ENCODE results near the gene TLR6.
"Not testable (repeated sequence)": the region's sequence is repeated elsewhere in the genome, so short reads cannot be mapped to it uniquely, and the experiment has no call there.

Gene TLR6

DNA sequence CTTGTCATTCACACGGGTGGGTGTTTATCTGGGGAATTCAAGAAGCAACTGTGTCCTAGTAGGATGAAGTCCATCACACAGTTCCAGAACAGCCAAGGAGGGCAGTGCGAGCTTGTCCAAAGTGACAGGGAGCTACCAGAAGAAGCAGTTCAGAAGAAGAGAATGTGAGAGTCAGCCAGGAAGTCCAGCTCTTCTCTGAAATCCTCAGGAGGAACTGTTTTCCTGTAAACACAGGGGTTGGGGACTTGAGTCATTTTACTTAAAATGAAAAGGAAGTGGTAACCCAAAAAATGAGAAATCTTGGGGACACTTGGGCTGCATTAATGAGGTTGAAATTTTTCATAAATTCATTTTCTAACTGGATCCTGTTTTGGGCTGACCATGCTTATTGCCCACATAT is 65.6 kb downstream of the TLR6 start:
- no peak for DNase-seq

DNA sequence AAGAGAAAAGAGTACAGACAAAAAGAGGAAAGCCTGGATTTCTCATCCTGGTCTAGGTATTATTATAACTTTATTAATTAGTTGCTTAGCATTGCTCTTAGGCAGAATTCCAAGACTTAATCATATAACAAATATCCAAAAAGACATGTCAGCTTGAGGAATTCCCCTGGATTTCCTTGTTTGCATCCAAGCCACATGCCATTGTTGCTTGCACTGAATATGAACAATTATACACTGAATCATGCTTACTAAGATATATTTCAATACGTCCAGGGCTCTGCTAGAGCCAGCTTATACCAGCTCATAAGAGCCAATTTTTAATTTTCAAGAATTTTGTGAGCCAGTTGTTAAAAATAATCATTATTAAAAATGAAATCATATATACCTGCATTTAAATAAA is 68.3 kb downstream of the TLR6 start:
- DNase-seq: no peak

DNA sequence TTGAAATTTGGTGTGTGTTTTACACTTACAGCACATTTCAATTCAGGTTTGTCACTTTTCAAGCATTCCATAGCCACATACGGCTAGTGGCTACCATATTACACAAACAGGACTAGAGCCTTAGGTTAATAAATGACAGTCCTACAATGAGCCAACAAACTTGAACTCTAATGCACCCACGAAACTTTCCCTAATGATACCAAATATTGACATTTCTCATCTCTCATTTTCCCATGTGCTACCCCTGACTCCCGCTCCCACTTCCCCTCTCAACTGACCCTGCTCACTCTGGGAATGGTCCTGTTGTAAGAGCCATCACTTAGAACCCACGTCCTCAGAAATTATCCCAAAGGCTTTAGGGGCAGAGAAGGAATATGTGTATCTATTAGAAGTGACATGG is 68.9 kb downstream of the TLR6 start:
- DNase-seq: no peak

DNA sequence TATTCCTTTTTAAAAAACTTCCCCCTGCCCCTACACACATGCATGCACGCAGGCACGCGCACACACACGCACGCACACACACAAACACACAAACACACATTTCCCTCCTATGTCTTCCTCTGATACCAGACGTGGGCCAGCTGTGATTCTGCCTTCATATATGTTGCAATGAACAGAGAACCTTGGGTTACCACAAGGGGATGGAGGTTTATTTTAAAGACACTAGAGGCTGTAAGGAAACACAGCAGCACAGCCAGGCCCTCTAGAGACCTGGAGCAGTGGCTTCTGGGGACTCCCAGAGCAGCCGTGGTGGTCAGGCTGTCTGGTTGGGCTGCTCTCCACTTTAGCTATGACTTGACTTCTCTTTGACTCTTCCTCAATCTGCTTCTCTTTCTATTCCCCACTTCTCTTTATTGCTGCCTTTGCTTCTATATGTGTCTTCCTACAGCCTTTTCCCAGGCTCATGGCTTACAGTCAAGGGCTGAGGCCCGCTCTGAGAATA is 70.7 kb downstream of the TLR6 start:
- DNase-seq: peak in 13 of 58 donors; percentile 8 to 60 (median 18)

DNA sequence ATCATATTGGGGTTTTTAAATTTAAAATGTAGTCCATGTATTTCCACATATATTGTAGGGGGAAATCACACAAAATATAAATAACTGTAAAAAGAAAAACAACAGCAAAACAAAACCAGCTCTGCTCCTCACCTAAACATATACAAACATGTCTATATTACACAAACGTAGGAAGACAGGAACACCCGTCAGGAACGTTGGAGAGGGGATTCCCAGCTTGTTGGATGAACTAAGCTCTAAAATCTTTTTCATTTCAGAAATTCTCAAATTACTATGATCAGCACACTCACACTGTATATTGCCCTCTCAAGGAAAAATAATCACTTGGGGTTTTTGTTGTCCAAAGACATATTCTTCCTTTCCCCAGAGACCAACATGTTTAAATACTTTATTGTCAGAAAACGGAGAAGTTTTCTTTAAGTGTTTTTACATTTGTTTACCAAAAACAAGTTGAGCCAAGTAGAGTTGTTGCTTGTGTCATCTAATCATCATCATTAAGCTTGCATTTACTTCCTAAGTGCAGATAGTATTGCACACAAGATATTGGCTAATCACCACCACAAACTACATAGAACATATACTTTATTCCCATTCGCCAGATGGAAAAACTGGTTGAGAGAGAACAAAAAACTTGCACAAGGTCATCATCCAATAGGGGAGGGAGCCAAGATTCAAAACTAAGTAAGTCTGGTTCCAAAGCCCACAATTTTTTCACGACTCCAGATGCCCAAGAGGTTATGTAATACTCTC is 71.4 kb downstream of the TLR6 start:
- no peak for DNase-seq

DNA sequence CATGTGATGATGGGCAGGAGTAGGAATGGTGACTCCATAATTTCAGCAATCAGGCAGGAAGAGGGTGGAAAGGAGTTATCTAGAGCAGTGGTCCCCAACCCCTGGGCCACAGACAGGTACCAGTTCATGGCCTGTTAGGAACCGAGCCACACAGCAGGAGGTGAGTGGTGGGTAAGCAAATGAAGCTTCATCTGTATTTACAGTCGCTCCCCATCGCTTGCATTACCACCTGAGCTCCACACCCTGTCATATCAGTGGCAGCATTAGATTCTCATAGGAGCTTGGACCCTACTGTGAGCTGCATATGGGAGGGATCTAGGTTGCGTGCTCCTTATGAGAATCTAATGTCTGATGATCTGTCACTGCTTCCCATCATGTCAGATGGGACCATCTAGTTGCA is 72.5 kb downstream of the TLR6 start:
- DNase-seq: no peak

DNA sequence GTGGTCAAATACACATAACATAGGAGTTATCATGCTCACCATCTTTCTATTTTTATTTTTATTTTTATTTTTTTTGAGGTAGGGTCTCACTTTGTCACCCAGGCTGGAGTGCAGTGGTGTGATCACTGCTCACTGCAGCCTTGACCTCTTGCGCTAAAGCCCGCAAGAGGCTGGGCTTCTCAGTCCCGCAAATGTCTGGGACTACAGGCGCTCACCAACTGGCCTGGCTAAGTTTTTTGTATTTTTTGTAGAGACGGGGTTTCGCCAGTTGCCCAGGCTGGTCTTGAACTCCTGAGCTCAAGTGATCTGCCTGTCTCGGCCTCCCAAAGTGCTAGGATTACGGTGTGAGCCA is 73.5 kb downstream of the TLR6 start:
- no peak for DNase-seq

DNA sequence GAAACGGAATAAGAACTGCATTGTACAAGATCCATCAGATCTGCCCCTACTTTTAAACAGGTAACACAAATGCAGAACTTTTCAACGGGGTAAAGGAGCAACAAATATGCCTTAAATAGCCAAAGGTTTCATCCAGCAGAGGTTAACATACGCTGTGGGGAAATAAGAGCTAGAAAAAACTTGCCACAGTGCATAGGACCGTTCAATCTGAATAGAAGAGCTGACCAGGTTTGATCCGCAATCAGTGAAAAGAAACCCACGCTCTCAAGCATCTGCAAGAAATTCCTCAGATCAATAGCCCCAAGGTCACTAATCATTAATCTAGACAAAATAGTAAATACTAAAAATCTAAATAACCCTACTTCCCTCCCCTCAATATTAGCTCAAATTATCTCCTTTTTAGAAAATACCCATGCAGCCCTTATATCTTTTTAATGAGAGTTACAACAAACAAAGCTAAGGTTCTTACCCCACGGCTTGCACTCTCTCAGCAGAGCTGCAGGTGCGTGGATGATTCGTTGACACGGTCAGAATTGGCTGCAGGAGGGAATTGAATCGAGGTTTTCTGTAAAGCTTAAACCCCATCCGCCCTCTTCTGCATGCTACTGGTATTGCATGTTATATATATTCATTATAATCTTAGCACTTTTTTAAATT is 74.0 kb downstream of the TLR6 start, which contains the start of gene TLR10:
TSS of gene TLR10 (minus strand) at position 539 of the 657 bp plus-strand sequence. CDS start 7,400 bp downstream, outside the sequence.
- DNase-seq: peak in 16 of 58 donors; percentile 4 to 40 (median 18)

DNA sequence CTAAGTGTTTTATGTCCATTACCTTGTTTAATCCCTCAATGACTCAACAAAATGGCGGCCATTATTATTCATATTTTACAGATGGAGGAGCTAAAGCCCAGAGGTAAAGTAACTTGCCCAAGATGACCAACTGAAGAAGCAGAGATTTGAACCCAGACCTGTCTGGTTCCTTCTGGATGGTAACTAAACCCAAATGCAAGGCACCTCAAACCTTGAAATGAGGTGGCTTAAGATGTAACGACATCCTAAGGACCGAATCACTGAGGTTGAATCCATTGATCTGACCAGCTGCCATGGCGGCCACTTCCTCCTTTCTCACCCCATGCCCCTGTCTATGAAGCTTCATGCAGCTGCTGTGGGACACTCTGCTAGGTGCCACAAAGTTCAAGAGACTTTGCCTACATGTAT is 74.8 kb downstream of the TLR6 start:
- DNase-seq: no peak

DNA sequence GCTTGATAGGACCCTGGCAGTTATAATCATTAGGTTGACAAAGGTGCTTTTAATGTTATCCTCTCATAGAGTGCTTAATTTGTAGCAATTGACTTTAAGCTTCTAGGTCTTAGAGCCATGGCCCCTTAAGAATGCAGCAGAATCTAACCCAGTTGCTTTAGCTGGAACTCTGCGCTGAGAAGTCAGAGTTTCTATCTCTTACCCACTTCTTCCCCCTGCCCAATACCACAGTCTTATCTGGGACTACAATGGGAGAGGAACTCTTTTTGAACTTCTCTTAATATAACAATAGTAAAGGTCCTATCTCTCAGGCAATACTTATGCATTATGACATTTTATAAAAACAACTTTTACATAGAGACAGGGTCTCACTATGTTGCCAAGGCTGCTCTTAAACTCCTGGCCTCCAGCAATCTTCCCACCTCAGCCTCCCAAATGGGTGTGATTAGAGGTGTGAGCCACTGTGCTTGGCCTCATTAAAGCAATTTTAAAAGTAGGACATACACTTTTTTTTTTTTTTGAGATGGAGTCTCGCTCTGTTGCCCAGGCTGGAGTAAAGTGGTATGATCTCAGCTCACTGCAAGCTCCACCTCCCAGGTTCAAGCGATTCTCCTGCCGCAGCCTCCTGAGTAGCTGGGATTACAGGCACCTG is 75.7 kb downstream of the TLR6 start:
- no peak for DNase-seq

DNA sequence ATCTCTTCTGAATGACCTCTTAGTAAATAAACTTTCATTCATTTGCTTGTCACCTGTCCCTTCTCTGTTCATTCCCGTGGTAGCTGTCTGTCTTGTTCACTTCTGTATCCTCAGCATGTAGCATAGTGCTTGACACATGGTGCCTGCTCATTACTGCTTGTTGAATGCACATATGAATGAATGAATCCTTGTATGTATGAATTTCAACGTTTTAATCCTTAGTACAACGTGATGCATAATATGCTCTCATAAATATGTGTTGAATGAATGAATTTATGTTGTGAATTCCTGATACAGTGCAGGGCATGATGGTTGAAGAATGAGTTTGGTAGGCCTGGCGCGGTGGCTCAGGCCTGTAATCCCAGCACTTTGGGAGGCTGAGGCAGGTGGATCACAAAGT is 76.8 kb downstream of the TLR6 start:
- DNase-seq: no peak

DNA sequence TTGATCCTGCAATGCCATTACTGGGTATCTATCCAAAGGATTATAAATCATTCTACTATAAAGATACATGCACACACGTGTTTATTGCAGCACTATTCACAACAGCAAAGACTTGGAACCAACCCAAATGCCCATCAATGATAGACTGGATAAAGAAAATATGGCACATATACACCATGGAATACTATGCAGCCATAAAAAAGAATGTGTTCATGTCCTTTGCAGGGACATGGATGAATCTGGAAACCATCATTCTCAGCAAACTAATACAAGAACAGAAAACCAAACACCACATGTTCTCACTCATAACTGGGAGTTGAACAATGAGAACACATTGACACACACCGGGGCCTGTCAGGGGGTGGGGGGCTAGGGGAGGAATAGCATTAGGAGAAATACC is 78.7 kb downstream of the TLR6 start:
- not testable (repeated sequence) for DNase-seq

DNA sequence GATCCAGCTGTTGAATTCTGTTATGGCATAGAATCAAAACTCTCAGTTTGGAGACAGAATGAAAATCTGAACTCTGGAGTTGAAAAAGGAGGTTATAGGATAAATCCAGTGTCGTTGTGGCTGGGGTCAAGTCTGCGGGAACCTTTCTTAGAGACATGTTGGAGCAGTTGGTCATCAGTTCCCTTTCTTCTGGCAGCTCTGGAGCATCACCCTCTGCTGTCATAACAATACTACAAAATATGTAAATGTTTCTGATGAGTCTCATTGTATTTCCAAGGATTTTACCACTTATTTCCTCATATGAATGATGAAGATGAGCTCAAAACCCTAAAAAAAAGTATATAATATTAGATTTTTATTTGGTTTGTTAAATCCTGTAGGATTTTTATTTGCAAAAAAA is 81.3 kb downstream of the TLR6 start:
- no peak for DNase-seq

DNA sequence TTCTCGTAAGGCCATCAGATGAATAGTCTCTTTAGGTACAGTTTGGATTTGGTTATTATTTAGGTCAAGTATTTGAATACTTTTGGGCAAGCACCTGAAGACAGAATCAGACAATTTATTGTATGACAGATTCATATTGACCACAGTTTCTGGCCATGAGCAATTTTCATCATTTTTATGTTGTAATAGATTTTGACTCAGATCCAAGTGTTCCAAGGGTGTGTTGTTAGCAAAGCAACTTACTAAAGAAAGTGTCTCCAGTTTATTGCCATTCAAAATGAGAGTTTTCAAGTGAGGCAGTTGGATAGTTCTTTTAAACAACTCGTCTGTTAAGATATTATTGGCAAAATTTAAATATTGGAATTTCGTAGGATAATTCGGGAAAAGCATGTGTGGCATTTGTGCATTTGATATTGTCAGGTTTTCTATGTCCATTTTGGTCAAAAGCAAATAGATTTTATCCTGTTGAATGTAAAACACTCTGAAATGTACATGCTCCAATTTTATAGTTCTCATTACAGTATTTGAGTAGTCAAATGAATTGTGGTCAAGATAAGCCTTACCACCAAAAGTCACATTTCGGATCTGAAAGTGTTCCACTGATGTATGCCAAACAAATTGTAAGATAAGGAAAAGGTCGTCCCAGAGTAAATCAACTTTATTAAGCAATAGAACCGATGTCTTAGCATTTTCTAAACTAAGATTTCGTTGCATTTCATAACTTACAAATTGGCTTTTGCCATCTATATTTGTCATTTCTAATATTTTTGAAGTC is 82.2 kb downstream of the TLR6 start:
- no peak for DNase-seq
